ENCODE results near the gene PLCL2.
"Not testable (repeated sequence)": the region's sequence is repeated elsewhere in the genome, so short reads cannot be mapped to it uniquely, and the experiment has no call there.

The PLCL2 gene

GRCh38 chr3:16979769-16980515 is 95.2 kb downstream of the PLCL2 start:
- DNase-seq = not testable (repeated sequence)

- DNase-seq = not testable (repeated sequence)
Measured at GRCh38 chr3:16980526-16980925, 95.8 kb downstream of the PLCL2 start.

GRCh38 chr3:16982460-16982859 is 97.7 kb downstream of the PLCL2 start:
- no peak for DNase-seq

GRCh38 chr3:16985608-16986007 is 100.9 kb downstream of the PLCL2 start:
- DNase-seq = no peak

- no peak for DNase-seq
Measured at GRCh38 chr3:16987141-16987540, 102.4 kb downstream of the PLCL2 start.

- no peak for DNase-seq
Measured at GRCh38 chr3:16990163-16990562, 105.4 kb downstream of the PLCL2 start.

- DNase-seq = no peak
Measured at GRCh38 chr3:16992198-16992597, 107.4 kb downstream of the PLCL2 start.

- DNase-seq = no peak
Measured at GRCh38 chr3:16993227-16993626, 108.5 kb downstream of the PLCL2 start.

- no peak for DNase-seq
Measured at GRCh38 chr3:16994854-16995525, 110.2 kb downstream of the PLCL2 start.

GRCh38 chr3:16995601-16996000 is 110.8 kb downstream of the PLCL2 start:
- no peak for DNase-seq

- DNase-seq = no peak
Measured at GRCh38 chr3:16998236-16998923, 113.6 kb downstream of the PLCL2 start.

- no peak for DNase-seq
Measured at GRCh38 chr3:16999161-16999560, 114.4 kb downstream of the PLCL2 start.

- DNase-seq = no peak
Measured at GRCh38 chr3:16999871-17000270, 115.1 kb downstream of the PLCL2 start.

- no peak for DNase-seq
Measured at GRCh38 chr3:17003457-17003856, 118.7 kb downstream of the PLCL2 start.

- no peak for DNase-seq
Measured at GRCh38 chr3:17006132-17006852, 121.5 kb downstream of the PLCL2 start.

- DNase-seq = no peak
Measured at GRCh38 chr3:17007284-17007683, 122.5 kb downstream of the PLCL2 start.

- DNase-seq = no peak
Measured at GRCh38 chr3:17009826-17010225, 125.1 kb downstream of the PLCL2 start.

GRCh38 chr3:17011728-17012338 is 127.1 kb downstream of the PLCL2 start:
- no peak for DNase-seq

GRCh38 chr3:17013050-17013449 is 128.3 kb downstream of the PLCL2 start:
- DNase-seq = no peak

GRCh38 chr3:17013571-17013970 is 128.8 kb downstream of the PLCL2 start:
- no peak for DNase-seq

- DNase-seq = no peak
Measured at GRCh38 chr3:17014284-17014683, 129.5 kb downstream of the PLCL2 start.

GRCh38 chr3:17014709-17015108 is 130.0 kb downstream of the PLCL2 start:
- no peak for DNase-seq

- DNase-seq = no peak
Measured at GRCh38 chr3:17021614-17022013, 136.9 kb downstream of the PLCL2 start.

All from NCI-H748 treated with DMSO at 0.1 percent for 48 hours (cell line).